HepG2 (cell line): Measurements from ENCODE around the gene CAPN11. TPM values are rescaled to one million over a fixed set of nuclear protein-coding genes. Genes with fewer than 3 reads are reported as not detected.
A peak's percentile ranks its signal among the peaks of the same experiment; 100 is the strongest.

Source experiments
- ATAC-seq: fragments of 200-7000 bp; cut with Tn5 transposase; 3 replicates; pipeline ENCODE4 v1.9.1; 2020; ENCODE audit warnings: mild to moderate bottlenecking, moderate library complexity
- BruUV-seq: library from RNA; stranded (reverse); fragments of 400-500 nt; replicated peaks from 2 replicates; lab custom pipeline; 2021; lab: Mats Ljungman, UMichigan
- CTCF ChIA-PET: fragments of 300-600 bp; formaldehyde crosslinking; extraction: SDS; loops from one replicate; lab custom pipeline; 2021; ENCODE audit warnings: low total read pairs, inconsistent platforms, low intra/inter-chr PET ratio; lab: Yijun Ruan, JAX
- POLR2A ChIA-PET: fragments of 350-600 bp; sonication (Branson Sonifier 250); formaldehyde crosslinking; loops from one replicate; lab custom pipeline; 2020; ENCODE audit warnings: antibody characterized with exemption, inconsistent platforms; lab: Yijun Ruan, JAX
- DNase-seq: peaks from one replicate; pipeline ENCODE4 v3.0.0-alpha.2; 2015; ENCODE audit warnings: low spot score
- FAIRE-seq: peaks from 3 replicates; lab custom pipeline; 2011; peaks lifted over from hg19 to GRCh38; lab: Jason Lieb, UNC
- H2AFZ ChIP-seq: one replicate; pipeline ENCODE4 v1.6.1; 2011; ENCODE audit warnings: low read length, inconsistent platforms
- H3K27ac ChIP-seq: fragments of 300-600 bp; 3 replicates; pipeline ENCODE4 v1.8.0; 2011; ENCODE audit warnings: mixed run types, mild to moderate bottlenecking, mixed read lengths, low read length, inconsistent platforms; ENCODE audit not compliant: insufficient read depth; ENCODE audit errors: extremely low read length
- H3K27me3 ChIP-seq, 2 experiments: fragments of 200-600 bp in 1 of 2; 2 replicates in 1 of 2; 3 replicates in 1 of 2; pipeline versions ENCODE4 v1.6.0 to v1.8.0; 2011; ENCODE audit warnings: low read length in 2 of 2, mild to moderate bottlenecking in 2 of 2, moderate library complexity in 2 of 2, inconsistent platforms in 1 of 2; ENCODE audit not compliant: insufficient read depth in 2 of 2, control insufficient read depth in 1 of 2
- H3K36me3 ChIP-seq, 2 experiments: fragments of 200-600 bp in 1 of 2; replicated peaks in 1 of 2; 2 replicates in 1 of 2; 3 replicates in 1 of 2; pipeline versions ENCODE4 v1.5.1 to v1.8.0; 2011; ENCODE audit warnings: low read length in 2 of 2, inconsistent platforms in 1 of 2; ENCODE audit not compliant: insufficient read depth in 2 of 2, control insufficient read depth in 1 of 2
- H3K4me1 ChIP-seq: 2 replicates; pipeline ENCODE4 v1.5.1; 2012; ENCODE audit warnings: low read length, inconsistent platforms; ENCODE audit not compliant: insufficient read depth
- H3K4me2 ChIP-seq: 2 replicates; pipeline ENCODE4 v1.6.0; 2011; ENCODE audit warnings: low read depth, low read length, inconsistent platforms
- H3K4me3 ChIP-seq, 3 experiments: fragments of 200-600 bp in 1 of 3; sonication (generic), shearing (Covaris generic) in 1 of 3; replicated peaks in 1 of 3; 2 replicates each; pipeline ENCODE4 v1.5.1; 2011 to 2016; ENCODE audit warnings: low read length in 3 of 3, inconsistent platforms in 2 of 3, low read depth in 2 of 3, mild to moderate bottlenecking in 2 of 3, control low read depth in 1 of 3, mixed read lengths in 1 of 3; ENCODE audit not compliant: insufficient read depth in 1 of 3
- H3K79me2 ChIP-seq: one replicate; pipeline ENCODE4 v1.6.1; 2011; ENCODE audit warnings: low read length, inconsistent platforms; ENCODE audit not compliant: insufficient read depth
- H3K9ac ChIP-seq: 2 replicates; pipeline ENCODE4 v1.6.0; 2011; ENCODE audit warnings: mild to moderate bottlenecking, low read depth, low read length, inconsistent platforms; ENCODE audit not compliant: insufficient read depth
- H3K9me3 ChIP-seq: 2 replicates; pipeline ENCODE4 v1.5.1; 2012; ENCODE audit warnings: mild to moderate bottlenecking, low read length
- H4K20me1 ChIP-seq: 2 replicates; pipeline ENCODE4 v1.6.0; 2011; ENCODE audit warnings: inconsistent platforms, mild to moderate bottlenecking, low read length, moderate library complexity; ENCODE audit not compliant: insufficient read depth
- MAFK ChIP-seq, 2 experiments: IDR thresholded peaks in 1 of 2; conservative IDR thresholded peaks in 1 of 2; 2 replicates each; pipeline ENCODE4 v1.6.1; 2011; ENCODE audit warnings: improper control_type of control experiment in 2 of 2, low read length in 2 of 2
- RFX5 ChIP-seq: IDR thresholded peaks from 2 replicates; pipeline ENCODE4 v1.6.1; 2011; ENCODE audit warnings: low read depth, low read length, improper control_type of control experiment
- TARDBP ChIP-seq: sonication (generic); formaldehyde crosslinking; IDR thresholded peaks from 2 replicates; pipeline ENCODE4 v1.8.0; 2022; ENCODE audit warnings: mild to moderate bottlenecking, missing genetic modification reagents
- ZFP41 ChIP-seq: sonication (generic); formaldehyde crosslinking; IDR thresholded peaks from 2 replicates; pipeline ENCODE4 v1.4.0; 2020; ENCODE audit warnings: mild to moderate bottlenecking, missing genetic modification reagents, borderline replicate concordance
- ZFX ChIP-seq: sonication (generic); formaldehyde crosslinking; IDR thresholded peaks from 2 replicates; pipeline ENCODE4 v1.4.0; 2020; ENCODE audit warnings: mild to moderate bottlenecking, low read depth, missing genetic modification reagents, moderate library complexity
- ZNF3 ChIP-seq: IDR thresholded peaks from 2 replicates; pipeline ENCODE4 v1.7.0; 2017; ENCODE audit warnings: inconsistent platforms
- ZNF331 ChIP-seq: sonication (generic); formaldehyde crosslinking; IDR thresholded peaks from 2 replicates; pipeline ENCODE4 v1.4.0; 2020; ENCODE audit warnings: missing genetic modification reagents
- ZNF460 ChIP-seq: sonication (generic); formaldehyde crosslinking; IDR thresholded peaks from 2 replicates; pipeline ENCODE4 v1.5.1; 2020; ENCODE audit warnings: missing genetic modification reagents, mild to moderate bottlenecking, borderline replicate concordance
- ZNF614 ChIP-seq: IDR thresholded peaks from 2 replicates; pipeline ENCODE4 v1.6.1; 2018; ENCODE audit warnings: missing biosample characterization, missing genetic modification reagents, inconsistent platforms, borderline replicate concordance
- WGBS: methylation state at CpG from one replicate; pipeline ENCODE4 v1.1.6; 2017; ENCODE audit warnings: low lambda C conversion rate; 5-methylcytosine and 5-hydroxymethylcytosine counted together
- in situ Hi-C: cut with HindIII; loops from 2 replicates; pipeline ENCODE4 v1.10.0; 2017; ENCODE audit warnings: low pct_unique_long_range_greater_than_20kb; ENCODE audit not compliant: extremely low pct_ligation_motif_present
- intact Hi-C: fragments of 100-400 bp; cut with micrococcal nuclease; formaldehyde crosslinking; loops from one replicate; pipeline ENCODE4 v1.10.0; 2022; ENCODE audit not compliant: unreplicated experiment
- polyA plus RNA-seq, 8 experiments: library from polyadenylated mRNA; depleted of rRNA in 3 of 8; stranded (reverse) in 7 of 8; unstranded in 1 of 8; fragments of >200 nt; fragmentation: Illumina TruSeq in 4 of 8; extraction: Trizol in 4 of 8; gene quantifications; 2 replicates each; pipeline versions ENCODE4 v1.2.1 to v1.2.3, GENCODE V29; 2011 to 2016; ENCODE audit warnings: low read depth in 4 of 8, missing spikeins in 1 of 8, mixed read lengths in 1 of 8; ENCODE audit not compliant: insufficient read depth in 1 of 8
- total RNA-seq, 5 experiments: library from RNA; depleted of rRNA; stranded (reverse); fragments of >200 nt; fragmentation: Illumina TruSeq; extraction: Trizol; gene quantifications; 2 replicates each; pipeline ENCODE4 v1.2.3, GENCODE V29; 2016; ENCODE audit warnings: low read depth in 1 of 5
- TF ChIP-seq, protein P1 (sequence below): IDR thresholded peaks from 2 replicates; pipeline ENCODE4 v1.6.1; 2016; ENCODE audit warnings: missing compliant biosample characterization, missing genetic modification reagents, borderline replicate concordance
- TF ChIP-seq, protein P2 (sequence below): IDR thresholded peaks from 2 replicates; pipeline ENCODE4 v1.6.1; 2016; ENCODE audit warnings: low read depth, control low read depth

The CAPN11 gene
- total and polyA plus RNA-seq, 2 of the 13 experiments (the other 11 are each of a cell fraction or from before 2014, with no cell fraction given) = 0.07 to 0.11 TPM

DNA sequence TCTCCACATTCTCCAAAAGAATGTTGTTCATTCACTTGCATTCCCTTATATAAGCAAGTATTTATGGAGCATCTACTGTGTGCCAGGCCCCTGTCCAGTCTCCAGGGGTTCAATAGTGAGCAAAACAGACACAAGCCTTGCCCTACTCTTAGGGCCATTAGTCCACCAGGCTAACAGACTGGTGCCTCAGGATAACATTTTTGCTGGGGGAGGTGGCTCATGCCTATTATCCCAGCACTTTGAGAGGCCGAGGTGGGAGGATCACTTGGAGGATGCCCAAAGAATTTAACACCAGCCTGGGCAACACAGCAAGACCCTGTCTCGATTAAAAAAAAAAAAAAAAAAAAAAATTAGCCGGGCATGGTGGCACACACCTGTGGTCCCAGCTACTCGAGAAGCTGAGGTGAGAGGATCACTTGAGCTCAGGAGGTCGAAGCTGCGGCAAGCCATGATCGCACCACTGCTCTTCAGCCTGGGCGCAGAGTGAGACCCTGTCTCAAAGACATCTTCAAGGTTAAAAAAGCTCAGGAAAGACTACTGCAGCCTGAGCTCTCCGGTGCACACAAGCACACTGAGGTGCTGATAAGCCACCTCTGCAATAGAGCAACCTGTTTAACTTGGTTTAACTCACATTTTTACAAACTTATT, 19.9 kb downstream of the CAPN11 start:
- WGBS = 45% methylated on average over 9 of the region's 9 CpGs
- Histone ChIP-seq H4K20me1 (no peaks in the 10 kb centered on the region), H3K36me3 (no peaks in the 10 kb centered on the region), H3K27ac (no peak overlapping the region), H3K9ac (no peak overlapping the region), H3K9me3 (no peaks in the 10 kb centered on the region), H3K4me3 (no peak overlapping the region), H3K4me2 (peak overlapping the region; percentile 25; the same call in 1 of the 2 replicates)
- intact Hi-C loops = no loop called here
- CTCF ChIA-PET = no interaction called here
- in situ Hi-C loops = no loop called here
- TF ChIP-seq, protein P1, sequence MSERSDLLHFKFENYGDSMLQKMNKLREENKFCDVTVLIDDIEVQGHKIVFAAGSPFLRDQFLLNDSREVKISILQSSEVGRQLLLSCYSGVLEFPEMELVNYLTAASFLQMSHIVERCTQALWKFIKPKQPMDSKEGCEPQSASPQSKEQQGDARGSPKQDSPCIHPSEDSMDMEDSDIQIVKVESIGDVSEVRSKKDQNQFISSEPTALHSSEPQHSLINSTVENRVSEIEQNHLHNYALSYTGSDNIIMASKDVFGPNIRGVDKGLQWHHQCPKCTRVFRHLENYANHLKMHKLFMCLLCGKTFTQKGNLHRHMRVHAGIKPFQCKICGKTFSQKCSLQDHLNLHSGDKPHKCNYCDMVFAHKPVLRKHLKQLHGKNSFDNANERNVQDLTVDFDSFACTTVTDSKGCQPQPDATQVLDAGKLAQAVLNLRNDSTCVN (CRISPR knock-in tag) = no peak
- TF ChIP-seq ZNF460 (CRISPR knock-in tag) = no peak
- no peak for TF ChIP-seq RFX5
- TF ChIP-seq MAFK (conservative IDR thresholded peaks at IDR 0.05 in 1 of 2, IDR thresholded peaks at IDR 0.05 in 1 of 2; ENCODE audit: low read length in 2 of 2) = no peak
- peak; percentile 11; the same call in 1 of the 2 replicates for TF ChIP-seq ZFX (CRISPR knock-in tag)
- TF ChIP-seq TARDBP (CRISPR knock-in tag) = no peak
- TF ChIP-seq, protein P2, sequence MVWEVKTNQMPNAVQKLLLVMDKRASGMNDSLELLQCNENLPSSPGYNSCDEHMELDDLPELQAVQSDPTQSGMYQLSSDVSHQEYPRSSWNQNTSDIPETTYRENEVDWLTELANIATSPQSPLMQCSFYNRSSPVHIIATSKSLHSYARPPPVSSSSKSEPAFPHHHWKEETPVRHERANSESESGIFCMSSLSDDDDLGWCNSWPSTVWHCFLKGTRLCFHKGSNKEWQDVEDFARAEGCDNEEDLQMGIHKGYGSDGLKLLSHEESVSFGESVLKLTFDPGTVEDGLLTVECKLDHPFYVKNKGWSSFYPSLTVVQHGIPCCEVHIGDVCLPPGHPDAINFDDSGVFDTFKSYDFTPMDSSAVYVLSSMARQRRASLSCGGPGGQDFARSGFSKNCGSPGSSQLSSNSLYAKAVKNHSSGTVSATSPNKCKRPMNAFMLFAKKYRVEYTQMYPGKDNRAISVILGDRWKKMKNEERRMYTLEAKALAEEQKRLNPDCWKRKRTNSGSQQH (CRISPR knock-in tag) = no peak
- no peak for TF ChIP-seq ZFP41 (CRISPR knock-in tag)
- peak; percentile 31; the same call in 1 of the 2 replicates for TF ChIP-seq ZNF3 (CRISPR knock-in tag)
- TF ChIP-seq ZNF614 = no peak
- no peak for TF ChIP-seq ZNF331
- TF ChIP-seq, all 625 proteins: peak for 2
- peak; percentile 4; the same call in 1 of the 3 replicates for ATAC-seq
- BruUV-seq = no TSS peak
- H3K27me3 ChIP-seq = peaks cover 0 to 14% of the 10 kb centered on the region in 2 experiments; a peak in 1 of 5 replicates
- no peak overlapping the region for H2AFZ ChIP-seq
- POLR2A ChIA-PET = interaction anchor here (1.3 to 3.3 kb wide), 5 partner anchors 11 to 68 kb away, joined by 4 to 14 read pairs (median 9); partner anchors contain the start of gene HSP90AB1
- H3K79me2 ChIP-seq = no peaks in the 10 kb centered on the region
- peaks cover 59% of the 10 kb centered on the region for H3K4me1 ChIP-seq
- DNase-seq = no peak
- FAIRE-seq = no peak
